Trophoblast cell (in vitro differentiated cells and primary cell): ENCODE results near the gene ZDHHC14.
A peak's percentile ranks its signal among the peaks of the same experiment; 100 is the strongest.

ENCODE experiments used
- DNase-seq, 2 donors: peaks; one replicate each; pipeline ENCODE4 v3.0.0-alpha.2; 2016
- H2AFZ ChIP-seq: 2 replicates; pipeline ENCODE4 v1.6.1; 2013; ENCODE audit warnings: low read length, moderate library complexity, mild to moderate bottlenecking; ENCODE audit not compliant: insufficient read depth, poor library complexity
- H2AK5ac ChIP-seq: 2 replicates; pipeline ENCODE4 v1.6.1; 2013; ENCODE audit warnings: mild to moderate bottlenecking, low read length
- H2BK120ac ChIP-seq: 2 replicates; pipeline ENCODE4 v1.6.1; 2013; ENCODE audit warnings: low read length, mild to moderate bottlenecking, moderate library complexity; ENCODE audit not compliant: insufficient read depth, poor library complexity
- H2BK12ac ChIP-seq: 2 replicates; pipeline ENCODE4 v1.6.1; 2013; ENCODE audit warnings: mild to moderate bottlenecking, low read length, moderate library complexity
- H2BK5ac ChIP-seq: 2 replicates; pipeline ENCODE4 v1.6.1; 2013; ENCODE audit warnings: low read length, low read depth, moderate library complexity, mild to moderate bottlenecking; ENCODE audit not compliant: poor library complexity
- H3K14ac ChIP-seq: 2 replicates; pipeline ENCODE4 v1.6.1; 2013; ENCODE audit warnings: mild to moderate bottlenecking, low read length
- H3K18ac ChIP-seq: 2 replicates; pipeline ENCODE4 v1.6.1; 2013; ENCODE audit warnings: mild to moderate bottlenecking, low read length
- H3K23ac ChIP-seq: 2 replicates; pipeline ENCODE4 v1.6.1; 2013; ENCODE audit warnings: low read length
- H3K27ac ChIP-seq: 2 replicates; pipeline ENCODE4 v1.5.1; 2013; ENCODE audit warnings: low read depth, mild to moderate bottlenecking, inconsistent platforms, low read length, moderate library complexity
- H3K27me3 ChIP-seq: 2 replicates; pipeline ENCODE4 v1.6.1; 2013; ENCODE audit warnings: inconsistent platforms, mild to moderate bottlenecking, low read length, moderate library complexity; ENCODE audit not compliant: insufficient read depth
- H3K36me3 ChIP-seq, 2 experiments: 1 replicate in 1 of 2; 2 replicates in 1 of 2; pipeline ENCODE4 v1.6.1; 2013; ENCODE audit warnings: low read length in 2 of 2, mild to moderate bottlenecking in 2 of 2, moderate library complexity in 1 of 2; ENCODE audit not compliant: insufficient read depth in 2 of 2, control insufficient read depth in 1 of 2
- H3K4ac ChIP-seq: 2 replicates; pipeline ENCODE4 v1.6.1; 2013; ENCODE audit warnings: low read depth, mild to moderate bottlenecking, low read length, moderate library complexity
- H3K4me1 ChIP-seq, 2 experiments: 1 replicate in 1 of 2; 2 replicates in 1 of 2; pipeline ENCODE4 v1.6.1; 2013; ENCODE audit warnings: low read length in 2 of 2, mild to moderate bottlenecking in 2 of 2, moderate library complexity in 1 of 2; ENCODE audit not compliant: insufficient read depth in 2 of 2, control insufficient read depth in 1 of 2
- H3K4me2 ChIP-seq: 2 replicates; pipeline ENCODE4 v1.6.1; 2013; ENCODE audit warnings: inconsistent platforms, mild to moderate bottlenecking, low read length, moderate library complexity
- H3K4me3 ChIP-seq: 2 replicates; pipeline ENCODE4 v1.5.1; 2013; ENCODE audit warnings: mild to moderate bottlenecking, low read depth, low read length, inconsistent platforms
- H3K79me1 ChIP-seq: one replicate; pipeline ENCODE4 v1.6.1; 2013; ENCODE audit warnings: low read length
- H3K79me2 ChIP-seq: 2 replicates; pipeline ENCODE4 v1.6.1; 2013; ENCODE audit warnings: low read length, mild to moderate bottlenecking; ENCODE audit not compliant: control insufficient read depth, insufficient read depth, poor library complexity
- H3K9ac ChIP-seq: 2 replicates; pipeline ENCODE4 v1.6.1; 2013; ENCODE audit warnings: mild to moderate bottlenecking, low read length
- H3K9me3 ChIP-seq: 2 replicates; pipeline ENCODE4 v1.6.1; 2013; ENCODE audit warnings: low read depth, mild to moderate bottlenecking, control low read depth, inconsistent platforms, low read length; ENCODE audit not compliant: insufficient read depth
- H4K12ac ChIP-seq: 2 replicates; pipeline ENCODE4 v1.6.1; 2013; ENCODE audit warnings: low read depth, mild to moderate bottlenecking, low read length, moderate library complexity
- H4K8ac ChIP-seq: 2 replicates; pipeline ENCODE4 v1.6.1; 2013; ENCODE audit warnings: low read depth, mild to moderate bottlenecking, low read length, moderate library complexity
- H4K91ac ChIP-seq: one replicate; pipeline ENCODE4 v1.6.1; 2013; ENCODE audit warnings: low read depth, mild to moderate bottlenecking, low read length, moderate library complexity
- WGBS: extraction: QIAGEN DNeasy Blood & Tissue Kit; methylation state at CpG from one replicate; pipeline ENCODE4 v1.1.7; 2013; ENCODE audit warnings: missing lambda C conversion rate; ENCODE audit not compliant: insufficient read length, insufficient coverage; ENCODE audit errors: extremely low coverage; 5-methylcytosine and 5-hydroxymethylcytosine counted together

Gene ZDHHC14

GRCh38 chr6:157386454-157386853 is 5.5 kb downstream of the ZDHHC14 start:
- Histone ChIP-seq H3K4me2 (no peak overlapping the region), H3K27me3 (no peaks in the 10 kb centered on the region), H3K36me3 (peaks cover 0 to 2% of the 10 kb centered on the region in 2 experiments), H2BK120ac (no peak overlapping the region), H3K23ac (no peak overlapping the region), H3K4me3 (no peak overlapping the region), H2BK12ac (no peak overlapping the region), H4K8ac (no peak overlapping the region), H2AFZ (no peak overlapping the region), H3K79me2 (no peaks in the 10 kb centered on the region), H2AK5ac (no peak overlapping the region), H4K12ac (no peak overlapping the region), H4K91ac (no peak overlapping the region), H3K18ac (no peak overlapping the region), H3K9me3 (no peaks in the 10 kb centered on the region), H3K27ac (no peak overlapping the region), H3K4me1 (peaks cover 3 to 5% of the 10 kb centered on the region in 2 experiments), H3K9ac (no peak overlapping the region), H3K14ac (no peak overlapping the region), H2BK5ac (no peak overlapping the region), H3K4ac (no peak overlapping the region), H3K79me1 (no peaks in the 10 kb centered on the region)
- DNase-seq = no peak
- WGBS = no CpG with 5 or more reads among the region's 3 CpGs

GRCh38 chr6:157388924-157389323 is 7.9 kb downstream of the ZDHHC14 start:
- no peak overlapping the region for H2BK12ac ChIP-seq
- no peak overlapping the region for H2AFZ ChIP-seq
- no peak overlapping the region for H3K4me3 ChIP-seq
- no peak overlapping the region for H3K4ac ChIP-seq
- peaks cover 0 to 2% of the 10 kb centered on the region in 2 experiments for H3K36me3 ChIP-seq
- H3K9ac ChIP-seq = no peak overlapping the region
- H2BK5ac ChIP-seq = no peak overlapping the region
- H3K4me1 ChIP-seq = no peaks in the 10 kb centered on the region
- no peak overlapping the region for H4K91ac ChIP-seq
- H2AK5ac ChIP-seq = no peak overlapping the region
- no peak for DNase-seq
- H3K79me1 ChIP-seq = no peaks in the 10 kb centered on the region
- no peak overlapping the region for H3K4me2 ChIP-seq
- no peaks in the 10 kb centered on the region for H3K79me2 ChIP-seq
- H3K27me3 ChIP-seq = no peaks in the 10 kb centered on the region
- no peak overlapping the region for H3K18ac ChIP-seq
- H3K23ac ChIP-seq = no peak overlapping the region
- H3K14ac ChIP-seq = no peak overlapping the region
- H2BK120ac ChIP-seq = no peak overlapping the region
- H3K27ac ChIP-seq = no peak overlapping the region
- H4K8ac ChIP-seq = no peak overlapping the region
- no peak overlapping the region for H4K12ac ChIP-seq
- no peaks in the 10 kb centered on the region for H3K9me3 ChIP-seq
- no CpG with 5 or more reads among the region's 2 CpGs for WGBS

- no peak overlapping the region for H2BK120ac ChIP-seq
- peaks cover 0 to 2% of the 10 kb centered on the region in 2 experiments for H3K36me3 ChIP-seq
- no peak overlapping the region for H3K9ac ChIP-seq
- H4K91ac ChIP-seq = no peak overlapping the region
- no peak overlapping the region for H3K23ac ChIP-seq
- H3K14ac ChIP-seq = no peak overlapping the region
- H3K79me1 ChIP-seq = no peaks in the 10 kb centered on the region
- no peaks in the 10 kb centered on the region for H3K79me2 ChIP-seq
- H3K4me2 ChIP-seq = no peak overlapping the region
- H2AFZ ChIP-seq = no peak overlapping the region
- H2BK5ac ChIP-seq = no peak overlapping the region
- H3K4ac ChIP-seq = no peak overlapping the region
- no peaks in the 10 kb centered on the region for H3K27me3 ChIP-seq
- no peak overlapping the region for H2BK12ac ChIP-seq
- H3K4me3 ChIP-seq = no peak overlapping the region
- no CpG with 5 or more reads among the region's 4 CpGs for WGBS
- no peaks in the 10 kb centered on the region for H3K4me1 ChIP-seq
- no peak for DNase-seq
- no peak overlapping the region for H4K12ac ChIP-seq
- no peak overlapping the region for H4K8ac ChIP-seq
- no peak overlapping the region for H2AK5ac ChIP-seq
- no peaks in the 10 kb centered on the region for H3K9me3 ChIP-seq
- H3K18ac ChIP-seq = no peak overlapping the region
- no peak overlapping the region for H3K27ac ChIP-seq
Observed at GRCh38 chr6:157390273-157391060, 9.5 kb downstream of the ZDHHC14 start.

- WGBS = no CpG with 5 or more reads among the region's 14 CpGs
- H2AFZ ChIP-seq = no peak overlapping the region
- no peak overlapping the region for H4K12ac ChIP-seq
- no peak overlapping the region for H3K18ac ChIP-seq
- no peak overlapping the region for H2BK12ac ChIP-seq
- H3K4me3 ChIP-seq = no peak overlapping the region
- no peaks in the 10 kb centered on the region for H3K4me1 ChIP-seq
- no peak overlapping the region for H2BK120ac ChIP-seq
- no peak overlapping the region for H3K14ac ChIP-seq
- H3K79me2 ChIP-seq = no peaks in the 10 kb centered on the region
- H3K79me1 ChIP-seq = no peaks in the 10 kb centered on the region
- no peak overlapping the region for H4K8ac ChIP-seq
- H3K9ac ChIP-seq = no peak overlapping the region
- H3K27me3 ChIP-seq = no peaks in the 10 kb centered on the region
- H3K36me3 ChIP-seq = peaks cover 0 to 2% of the 10 kb centered on the region in 2 experiments
- H3K9me3 ChIP-seq = no peaks in the 10 kb centered on the region
- H2AK5ac ChIP-seq = no peak overlapping the region
- no peak overlapping the region for H3K23ac ChIP-seq
- no peak overlapping the region for H2BK5ac ChIP-seq
- H3K4me2 ChIP-seq = no peak overlapping the region
- H3K27ac ChIP-seq = no peak overlapping the region
- H4K91ac ChIP-seq = no peak overlapping the region
- peak; percentile 15 to 61 for DNase-seq
- no peak overlapping the region for H3K4ac ChIP-seq
Observed at GRCh38 chr6:157392927-157393668, 12.1 kb downstream of the ZDHHC14 start.
